ENCODE data around the gene ASB8.

DNA sequence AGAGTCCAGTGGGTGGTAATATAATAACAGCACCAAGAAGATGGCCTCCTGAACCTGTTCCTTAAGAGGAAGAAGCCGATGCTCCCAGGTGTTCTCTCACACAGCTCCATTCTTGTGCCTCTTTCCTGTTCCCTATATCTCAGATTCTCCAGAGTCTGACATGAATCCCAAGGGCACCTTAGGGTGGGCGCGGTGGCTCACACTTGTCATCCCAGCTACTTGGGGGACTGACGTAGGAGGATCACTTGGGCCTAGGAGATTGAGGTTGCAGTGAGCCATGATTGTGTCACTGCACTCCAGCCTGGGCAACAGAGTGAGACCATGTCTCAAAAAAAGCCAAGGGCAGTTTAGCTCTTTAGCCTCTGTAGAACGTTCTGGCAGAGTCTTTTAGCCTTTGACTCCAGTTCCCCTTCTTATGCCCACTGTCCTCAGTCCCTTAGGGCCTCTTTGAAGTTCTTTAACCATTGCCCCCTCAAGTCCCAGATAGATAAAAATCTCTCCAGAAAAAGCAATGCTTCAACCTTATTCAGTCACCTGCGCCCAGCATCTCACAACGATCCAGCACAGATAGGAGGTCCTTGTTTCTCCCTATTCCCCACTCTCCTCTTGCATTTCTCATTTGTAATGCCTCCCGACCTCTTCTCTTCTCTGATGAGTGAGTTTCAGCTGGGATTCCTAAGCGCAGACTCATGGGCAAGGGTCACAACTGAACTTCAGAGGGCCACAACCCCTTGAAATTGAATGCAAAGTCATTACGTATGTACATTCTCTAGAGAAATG lies 30.8 kb upstream of the ASB8 start:
- TF ChIP-seq, protein P1, sequence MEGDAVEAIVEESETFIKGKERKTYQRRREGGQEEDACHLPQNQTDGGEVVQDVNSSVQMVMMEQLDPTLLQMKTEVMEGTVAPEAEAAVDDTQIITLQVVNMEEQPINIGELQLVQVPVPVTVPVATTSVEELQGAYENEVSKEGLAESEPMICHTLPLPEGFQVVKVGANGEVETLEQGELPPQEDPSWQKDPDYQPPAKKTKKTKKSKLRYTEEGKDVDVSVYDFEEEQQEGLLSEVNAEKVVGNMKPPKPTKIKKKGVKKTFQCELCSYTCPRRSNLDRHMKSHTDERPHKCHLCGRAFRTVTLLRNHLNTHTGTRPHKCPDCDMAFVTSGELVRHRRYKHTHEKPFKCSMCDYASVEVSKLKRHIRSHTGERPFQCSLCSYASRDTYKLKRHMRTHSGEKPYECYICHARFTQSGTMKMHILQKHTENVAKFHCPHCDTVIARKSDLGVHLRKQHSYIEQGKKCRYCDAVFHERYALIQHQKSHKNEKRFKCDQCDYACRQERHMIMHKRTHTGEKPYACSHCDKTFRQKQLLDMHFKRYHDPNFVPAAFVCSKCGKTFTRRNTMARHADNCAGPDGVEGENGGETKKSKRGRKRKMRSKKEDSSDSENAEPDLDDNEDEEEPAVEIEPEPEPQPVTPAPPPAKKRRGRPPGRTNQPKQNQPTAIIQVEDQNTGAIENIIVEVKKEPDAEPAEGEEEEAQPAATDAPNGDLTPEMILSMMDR (IDR thresholded peaks at IDR 0.05): no peak
- TF ChIP-seq POLR2A (IDR thresholded peaks at IDR 0.05; ENCODE audit: low read depth) (no peak), EP300 (IDR thresholded peaks at IDR 0.05) (no peak)

Measured in esophagus muscularis mucosa (tissue), 4 donors.